Activated CD8-positive, alpha-beta memory T cell treated with anti-CD3 and anti-CD28 coated beads for 36 hours (primary cell): ENCODE data around the gene SMPD3. TPM values are rescaled to one million over a fixed set of nuclear protein-coding genes. Genes with fewer than 3 reads are reported as not detected.

ENCODE experiments used
- CTCF ChIA-PET: fragments of 350-600 bp; sonication (Branson Sonifier 250); formaldehyde crosslinking; loops from one replicate; lab custom pipeline; 2021; ENCODE audit warnings: antibody characterized with exemption; lab: Charles Lee
- POLR2A ChIA-PET: fragments of 350-600 bp; sonication (Branson Sonifier 250); formaldehyde crosslinking; loops from one replicate; lab custom pipeline; 2021; ENCODE audit warnings: antibody characterized with exemption; lab: Charles Lee
- total RNA-seq, 2 experiments: library from RNA; stranded (reverse); gene quantifications; one replicate each; pipeline ENCODE4 v1.2.3, GENCODE V29; 2021

SMPD3 gene
- total RNA-seq, 2 experiments from 2014 or later = 0.19 TPM

DNA sequence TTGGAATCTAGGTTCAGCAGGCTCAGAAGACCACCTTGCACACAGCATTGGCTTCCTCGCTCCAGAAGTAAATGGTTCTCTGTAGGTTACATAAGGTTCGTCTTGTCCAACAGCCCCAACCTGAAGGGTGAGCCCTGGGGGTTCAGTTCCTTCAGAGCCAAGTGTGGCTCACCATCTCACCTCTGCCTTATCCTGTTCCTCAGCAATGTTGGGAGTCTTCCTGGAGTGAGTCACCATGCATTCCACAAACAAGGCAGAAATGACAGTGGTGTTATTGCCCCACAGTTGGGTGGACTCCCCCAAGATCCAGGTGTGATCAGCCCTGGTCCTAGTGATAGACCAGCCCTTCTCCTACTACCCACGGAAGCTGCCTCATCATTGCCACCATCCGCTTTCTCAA, 26.8 kb upstream of the SMPD3 start:
- ChIA-PET CTCF (no interaction called here), POLR2A (no interaction called here)

GRCh38 chr16:68473358-68474070, 25.2 kb upstream of the SMPD3 start:
- ChIA-PET CTCF (no interaction called here), POLR2A (no interaction called here)

- ChIA-PET POLR2A (no interaction called here), CTCF (no interaction called here)
Observed at GRCh38 chr16:68472581-68472980, 24.3 kb upstream of the SMPD3 start.

GRCh38 chr16:68470461-68471150, 22.3 kb upstream of the SMPD3 start:
- POLR2A ChIA-PET = no interaction called here
- CTCF ChIA-PET = interaction anchor here (1.1 to 2.0 kb wide), 2 partner anchors 50 to 53 kb away, joined by 3 to 5 read pairs; no protein-coding TSS in a partner anchor

GRCh38 chr16:68469796-68470460, 21.6 kb upstream of the SMPD3 start:
- POLR2A ChIA-PET = no interaction called here
- CTCF ChIA-PET = interaction anchor here (0.7 to 2.0 kb wide), 4 partner anchors 51 to 503 kb away, joined by 3 to 5 read pairs (median 4); no protein-coding TSS in a partner anchor

- POLR2A ChIA-PET = no interaction called here
- CTCF ChIA-PET = no interaction called here
Observed at GRCh38 chr16:68468842-68469241, 20.5 kb upstream of the SMPD3 start.

DNA sequence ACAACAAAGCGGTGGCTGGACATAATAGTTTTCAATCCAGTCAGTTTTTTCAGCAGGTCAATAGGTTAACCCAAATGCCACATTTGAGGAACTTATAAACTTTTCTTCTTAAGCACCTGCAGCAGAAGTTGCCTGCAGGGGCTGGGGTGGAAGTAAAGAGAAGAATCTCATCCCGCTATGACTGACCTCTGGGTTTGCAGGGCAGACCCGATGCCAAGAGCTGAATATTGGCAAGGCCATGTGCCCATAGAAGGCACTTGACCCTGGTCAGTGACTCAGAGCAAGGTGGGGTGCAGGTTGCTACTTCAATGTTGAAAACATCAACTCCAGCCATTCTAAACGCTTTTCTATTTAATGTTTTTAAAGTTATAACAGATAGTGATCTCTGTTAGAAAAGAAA, 17.9 kb upstream of the SMPD3 start:
- CTCF ChIA-PET = no interaction called here
- POLR2A ChIA-PET = no interaction called here

- POLR2A ChIA-PET = no interaction called here
Observed at GRCh38 chr16:68463904-68464303, 15.6 kb upstream of the SMPD3 start.

DNA sequence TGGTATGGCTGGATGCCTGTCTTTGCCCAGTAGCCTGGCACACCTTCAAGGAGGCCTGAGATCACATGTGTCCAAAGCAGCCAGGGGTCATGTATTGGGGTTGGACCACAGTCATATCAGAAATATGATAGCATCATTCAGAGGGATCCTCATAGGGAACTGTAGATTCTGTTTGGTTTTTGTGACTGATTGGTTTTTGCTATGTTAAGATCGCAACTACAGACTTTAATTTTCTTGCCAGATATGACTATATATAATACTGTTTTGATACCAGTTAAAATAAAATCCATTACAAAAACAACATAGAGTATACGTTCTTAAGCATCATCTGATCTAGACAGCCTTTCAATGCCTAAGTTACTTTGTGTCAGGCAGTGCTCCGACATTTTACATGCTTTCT, 11.8 kb upstream of the SMPD3 start:
- CTCF ChIA-PET = no interaction called here
- POLR2A ChIA-PET = no interaction called here

More at GRCh38 chr16:68463904-68464303, 15.6 kb upstream of the SMPD3 start:
- CTCF ChIA-PET = no interaction called here

- ChIA-PET CTCF (interaction anchor here (1.2 kb wide), 1 partner anchor 131 kb away, joined by 3 read pairs; no protein-coding TSS in a partner anchor), POLR2A (no interaction called here)
Observed at GRCh38 chr16:68459457-68459856, 11.1 kb upstream of the SMPD3 start.

DNA sequence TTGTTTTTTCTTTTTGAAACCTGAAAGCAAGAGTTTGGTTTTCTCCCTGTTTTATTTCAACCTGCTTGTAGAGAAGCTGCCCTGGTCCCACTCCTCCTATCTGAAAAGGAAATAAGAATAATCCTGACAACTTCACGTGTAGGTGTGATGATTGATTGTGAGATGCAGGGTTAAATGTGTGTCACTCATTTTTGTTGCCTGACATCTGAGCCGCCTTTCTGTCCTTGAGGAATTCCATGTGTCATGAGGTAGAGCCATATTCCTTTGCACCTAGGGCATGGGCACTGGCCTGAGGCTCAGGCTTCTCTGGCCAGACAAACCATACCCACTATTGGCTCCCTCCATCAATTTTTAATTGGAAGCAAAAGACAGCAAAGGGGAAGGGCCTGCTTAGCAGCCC, 10.2 kb upstream of the SMPD3 start:
- POLR2A ChIA-PET = interaction anchor here (0.6 kb wide), 1 partner anchor 15 kb away, joined by 3 read pairs; no protein-coding TSS in a partner anchor
- CTCF ChIA-PET = interaction anchor here (0.5 to 1.6 kb wide), 3 partner anchors 62 to 689 kb away, joined by 3 to 5 read pairs (median 3); no protein-coding TSS in a partner anchor

DNA sequence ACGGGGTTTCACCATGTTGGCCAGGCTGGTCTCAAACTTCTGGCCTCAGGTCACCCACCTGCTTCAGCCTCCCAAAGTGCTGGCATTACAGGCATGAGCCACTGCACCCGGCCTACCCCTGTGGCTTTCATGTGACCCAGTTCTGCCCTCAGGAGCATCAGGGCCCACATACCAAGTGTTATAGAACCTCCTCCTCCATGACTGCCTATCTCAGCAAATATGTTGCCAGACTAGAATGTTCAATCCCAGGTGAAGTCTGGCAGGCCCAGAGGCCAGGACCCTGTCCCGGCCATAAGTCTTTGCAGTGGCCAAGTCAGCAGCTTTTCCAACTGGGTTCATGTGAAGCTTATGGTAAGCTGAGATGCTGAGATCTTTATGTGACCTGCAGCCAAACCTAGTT, 9.8 kb upstream of the SMPD3 start:
- ChIA-PET CTCF (interaction anchor here (0.5 to 1.6 kb wide), 2 partner anchors 63 to 689 kb away, joined by 3 to 5 read pairs; no protein-coding TSS in a partner anchor), POLR2A (interaction anchor here (0.6 kb wide), 1 partner anchor 14 kb away, joined by 3 read pairs; no protein-coding TSS in a partner anchor)

DNA sequence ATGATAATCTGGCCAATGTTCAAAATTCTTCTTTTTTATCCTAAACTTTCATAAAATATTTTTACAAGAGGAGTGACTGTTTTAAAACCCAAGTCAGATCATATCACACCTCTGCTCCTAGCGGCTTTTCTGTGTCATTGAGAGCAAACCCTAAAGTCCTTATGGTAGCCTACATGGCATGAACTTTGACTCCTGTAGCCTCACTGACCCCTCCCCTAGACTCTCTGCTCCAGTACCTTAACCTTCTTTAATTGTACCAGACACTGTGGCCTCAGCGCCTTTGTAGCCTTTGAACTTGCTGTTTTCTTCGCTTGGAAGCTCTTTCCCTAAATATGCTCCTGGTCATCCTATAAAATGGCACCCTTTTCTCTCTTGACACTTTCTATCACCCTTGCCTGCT, 7.3 kb upstream of the SMPD3 start:
- ChIA-PET CTCF (interaction anchor here (0.7 to 2.4 kb wide), 4 partner anchors 55 to 222 kb away, joined by 3 to 7 read pairs (median 4); no protein-coding TSS in a partner anchor), POLR2A (no interaction called here)

- ChIA-PET POLR2A (no interaction called here), CTCF (interaction anchor here (2.4 kb wide), 1 partner anchor 55 kb away, joined by 7 read pairs; no protein-coding TSS in a partner anchor)
Observed at GRCh38 chr16:68454920-68455435, 6.7 kb upstream of the SMPD3 start.

GRCh38 chr16:68453816-68454215, 5.5 kb upstream of the SMPD3 start:
- POLR2A ChIA-PET = no interaction called here
- CTCF ChIA-PET = interaction anchor here (2.4 kb wide), 1 partner anchor 57 kb away, joined by 7 read pairs; no protein-coding TSS in a partner anchor

- CTCF ChIA-PET = interaction anchor here (1.8 kb wide), 1 partner anchor 58 kb away, joined by 7 read pairs; no protein-coding TSS in a partner anchor
- POLR2A ChIA-PET = no interaction called here
Observed at GRCh38 chr16:68452176-68452575, 3.9 kb upstream of the SMPD3 start.

GRCh38 chr16:68451676-68452075, 3.4 kb upstream of the SMPD3 start:
- CTCF ChIA-PET = interaction anchor here (1.8 kb wide), 1 partner anchor 59 kb away, joined by 7 read pairs; no protein-coding TSS in a partner anchor
- POLR2A ChIA-PET = no interaction called here

GRCh38 chr16:68450741-68451255, 2.5 kb upstream of the SMPD3 start:
- POLR2A ChIA-PET = interaction anchor here (0.7 kb wide), 1 partner anchor 30 kb away, joined by 4 read pairs; no protein-coding TSS in a partner anchor
- CTCF ChIA-PET = interaction anchor here (0.6 to 1.8 kb wide), 2 partner anchors 60 to 876 kb away, joined by 3 to 7 read pairs; no protein-coding TSS in a partner anchor
